Activated T-helper 17 cell treated with anti-CD3 and anti-CD28 coated beads, Interleukin-2, amount 50 U/mL, for 72 hours (primary cell): Measurements from ENCODE around the gene MFAP3L. TPM values are rescaled to one million over a fixed set of nuclear protein-coding genes. Genes with fewer than 3 reads are reported as not detected.

Experiments
- ATAC-seq: fragments of 150-1000 bp; cut with Tn5 transposase; replicated peaks from 2 replicates; pipeline ENCODE4 v1.10.0; 2021; ENCODE audit warnings: mild to moderate bottlenecking, moderate library complexity
- H3K27ac Mint-ChIP-seq: one replicate; pipeline ENCODE4 v1.8.0; 2022; ENCODE audit warnings: mixed read lengths
- H3K27me3 Mint-ChIP-seq: one replicate; pipeline ENCODE4 v1.8.0; 2022; ENCODE audit warnings: mixed read lengths
- H3K36me3 Mint-ChIP-seq: one replicate; pipeline ENCODE4 v1.8.0; 2022; ENCODE audit warnings: low read depth, mild to moderate bottlenecking, mixed read lengths
- H3K4me1 Mint-ChIP-seq: one replicate; pipeline ENCODE4 v1.8.0; 2022; ENCODE audit warnings: mixed read lengths
- H3K4me3 Mint-ChIP-seq: one replicate; pipeline ENCODE4 v1.8.0; 2022; ENCODE audit warnings: mild to moderate bottlenecking, mixed read lengths
- H3K9me3 Mint-ChIP-seq: one replicate; pipeline ENCODE4 v1.8.0; 2022; ENCODE audit warnings: mixed read lengths
- total RNA-seq, 2 donors: library from RNA; stranded (reverse); gene quantifications; one replicate each; pipeline ENCODE4 v1.2.3, GENCODE V29; 2022

The MFAP3L gene
- total RNA-seq, 2 donors from 2014 or later = 0.66 to 1.1 TPM

- Mint-ChIP-seq H3K27me3 (peaks cover 9% of the 10 kb centered on the region), H3K9me3 (no peaks in the 10 kb centered on the region), H3K4me3 (no peak overlapping the region), H3K36me3 (no peaks in the 10 kb centered on the region), H3K27ac (no peak overlapping the region), H3K4me1 (peaks cover 8% of the 10 kb centered on the region)
- ATAC-seq = no peak
Observed at GRCh38 chr4:169986369-169986768, 39.8 kb downstream of the MFAP3L start.

GRCh38 chr4:169985881-169986280, 40.3 kb downstream of the MFAP3L start:
- Mint-ChIP-seq H3K4me1 (peaks cover 8% of the 10 kb centered on the region), H3K27me3 (peaks cover 12% of the 10 kb centered on the region), H3K9me3 (no peaks in the 10 kb centered on the region), H3K27ac (no peak overlapping the region), H3K36me3 (no peaks in the 10 kb centered on the region), H3K4me3 (no peak overlapping the region)
- no peak for ATAC-seq

DNA sequence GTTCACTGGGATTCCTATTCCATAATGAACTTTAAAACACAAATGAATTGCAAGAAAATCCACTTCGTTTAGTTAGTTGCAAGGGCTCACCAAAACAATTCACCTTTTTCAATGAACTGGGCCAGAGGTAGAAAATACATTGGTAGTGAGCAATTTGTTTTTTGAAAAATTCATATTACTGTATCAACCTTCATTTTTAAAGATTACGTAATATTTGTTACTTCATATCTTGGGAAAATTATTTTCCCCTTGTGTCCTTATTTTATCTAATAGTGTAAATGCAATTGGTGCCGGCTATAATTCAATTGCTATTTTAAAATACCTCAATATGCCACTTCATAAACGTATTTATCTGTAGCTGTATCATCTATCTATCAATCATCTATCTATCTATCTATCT, 41.5 kb downstream of the MFAP3L start:
- Mint-ChIP-seq H3K27me3 (peaks cover 14% of the 10 kb centered on the region), H3K4me3 (no peak overlapping the region), H3K4me1 (peaks cover 8% of the 10 kb centered on the region), H3K9me3 (no peaks in the 10 kb centered on the region), H3K36me3 (no peaks in the 10 kb centered on the region), H3K27ac (no peak overlapping the region)
- no peak for ATAC-seq

GRCh38 chr4:169984173-169984572, 42.0 kb downstream of the MFAP3L start:
- Mint-ChIP-seq H3K4me3 (no peak overlapping the region), H3K27ac (no peak overlapping the region), H3K4me1 (peaks cover 8% of the 10 kb centered on the region), H3K36me3 (no peaks in the 10 kb centered on the region), H3K27me3 (peaks cover 17% of the 10 kb centered on the region), H3K9me3 (no peaks in the 10 kb centered on the region)
- ATAC-seq = no peak

DNA sequence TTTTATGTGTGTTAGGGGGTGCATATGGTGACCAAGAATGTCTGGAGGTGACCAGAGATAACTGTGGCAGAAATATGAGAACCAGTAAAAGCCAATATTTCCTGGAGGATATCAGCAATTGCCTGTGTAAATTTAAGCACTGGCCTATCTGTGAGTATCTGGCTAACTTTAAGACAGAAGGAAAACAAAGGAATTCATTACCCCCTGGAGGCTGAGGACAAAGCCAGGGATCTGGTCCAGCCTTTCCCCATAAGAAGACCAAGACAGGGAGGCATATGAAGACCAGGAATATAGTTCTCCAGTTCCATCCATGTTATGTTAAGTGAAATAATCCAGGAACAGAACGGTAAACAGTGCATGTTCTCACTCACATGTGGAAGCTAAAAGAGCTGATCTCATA, 49.2 kb downstream of the MFAP3L start:
- Mint-ChIP-seq H3K27me3 (peaks cover 35% of the 10 kb centered on the region), H3K4me1 (no peaks in the 10 kb centered on the region), H3K27ac (no peak overlapping the region), H3K36me3 (no peaks in the 10 kb centered on the region), H3K4me3 (no peak overlapping the region), H3K9me3 (no peaks in the 10 kb centered on the region)
- ATAC-seq = no peak

DNA sequence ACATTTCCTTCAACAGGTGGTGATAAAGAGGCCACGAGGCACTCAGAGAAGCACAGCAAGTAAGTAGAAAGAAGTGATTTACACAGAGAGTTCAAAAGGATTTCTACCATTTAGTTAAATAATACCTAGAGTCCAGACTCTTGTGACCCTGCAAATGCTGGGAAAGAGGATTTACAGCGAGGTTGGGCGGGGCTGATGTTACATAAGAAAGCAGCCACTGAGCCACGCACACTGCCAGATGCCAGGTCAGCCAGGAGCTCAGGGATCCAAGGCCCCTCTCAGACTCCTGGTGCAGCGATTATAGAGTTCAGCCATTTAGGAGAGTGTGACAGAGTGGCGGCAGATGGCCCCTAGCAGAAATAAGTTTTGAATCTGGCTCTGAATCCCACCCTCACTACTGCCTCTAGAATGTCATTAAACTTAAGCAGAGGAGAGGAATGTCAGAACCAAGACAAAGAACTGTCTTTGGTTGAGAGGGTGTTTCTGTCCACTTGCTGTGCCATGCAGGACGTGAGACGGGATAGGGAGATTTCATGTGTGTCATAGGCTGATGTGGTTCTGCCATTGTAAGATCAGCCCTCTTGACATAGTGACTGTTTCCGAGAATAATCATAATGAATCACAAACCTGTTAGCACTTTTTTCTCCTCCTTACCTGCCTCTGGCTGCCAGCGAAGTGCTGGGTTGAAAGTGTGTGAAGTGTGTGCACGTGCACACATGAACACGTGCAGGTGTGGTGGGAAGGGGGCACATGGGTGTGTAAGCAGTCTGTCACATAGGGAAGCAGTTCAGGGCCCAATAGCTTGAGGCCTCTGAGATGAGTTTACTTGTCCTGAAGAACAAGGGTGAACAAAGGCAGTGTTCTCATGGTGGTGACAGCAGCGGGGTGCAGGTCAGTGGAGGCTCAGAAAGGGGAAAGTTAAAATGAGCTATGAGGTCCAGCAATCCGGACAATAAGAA, 50.1 kb downstream of the MFAP3L start:
- Mint-ChIP-seq H3K27ac (no peak overlapping the region), H3K4me3 (no peak overlapping the region), H3K9me3 (no peaks in the 10 kb centered on the region), H3K27me3 (peaks cover 28% of the 10 kb centered on the region), H3K4me1 (no peaks in the 10 kb centered on the region), H3K36me3 (no peaks in the 10 kb centered on the region)
- peak; percentile 66 for ATAC-seq

DNA sequence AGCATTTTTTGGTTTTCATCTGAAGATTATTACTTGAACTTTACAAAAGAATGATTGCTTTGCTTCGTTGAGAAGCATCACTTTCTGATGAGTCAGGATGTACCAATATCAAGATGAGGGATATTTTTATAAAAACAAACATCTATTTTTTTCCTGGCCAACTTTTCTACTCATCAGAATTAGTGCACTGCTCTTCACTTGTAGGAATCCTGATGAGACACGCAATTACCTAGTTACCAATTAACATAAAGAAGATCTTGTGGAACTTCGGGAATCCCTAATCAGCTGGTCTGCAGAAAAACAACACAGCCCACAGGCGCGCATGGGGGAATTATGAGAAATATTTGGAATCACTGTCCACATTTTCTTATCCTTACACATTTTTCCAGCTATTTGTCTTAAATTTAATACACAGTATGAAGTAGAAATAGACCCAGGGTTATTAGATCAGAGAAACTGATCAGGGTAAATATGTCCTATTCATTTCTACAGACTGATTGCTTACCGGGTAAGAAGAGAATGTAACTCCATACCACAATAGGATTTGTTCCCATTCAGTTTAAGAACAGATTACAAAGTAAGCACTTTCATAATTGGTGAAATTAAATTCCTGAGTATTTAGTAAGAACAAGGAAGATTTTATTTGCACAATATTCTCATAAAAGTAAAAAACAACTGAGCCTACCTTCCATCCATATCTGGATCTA, 50.9 kb downstream of the MFAP3L start:
- no peaks in the 10 kb centered on the region for H3K36me3 Mint-ChIP-seq
- no peaks in the 10 kb centered on the region for H3K4me1 Mint-ChIP-seq
- H3K4me3 Mint-ChIP-seq = no peak overlapping the region
- H3K27ac Mint-ChIP-seq = no peak overlapping the region
- no peaks in the 10 kb centered on the region for H3K9me3 Mint-ChIP-seq
- peaks cover 27% of the 10 kb centered on the region for H3K27me3 Mint-ChIP-seq
- ATAC-seq = no peak

DNA sequence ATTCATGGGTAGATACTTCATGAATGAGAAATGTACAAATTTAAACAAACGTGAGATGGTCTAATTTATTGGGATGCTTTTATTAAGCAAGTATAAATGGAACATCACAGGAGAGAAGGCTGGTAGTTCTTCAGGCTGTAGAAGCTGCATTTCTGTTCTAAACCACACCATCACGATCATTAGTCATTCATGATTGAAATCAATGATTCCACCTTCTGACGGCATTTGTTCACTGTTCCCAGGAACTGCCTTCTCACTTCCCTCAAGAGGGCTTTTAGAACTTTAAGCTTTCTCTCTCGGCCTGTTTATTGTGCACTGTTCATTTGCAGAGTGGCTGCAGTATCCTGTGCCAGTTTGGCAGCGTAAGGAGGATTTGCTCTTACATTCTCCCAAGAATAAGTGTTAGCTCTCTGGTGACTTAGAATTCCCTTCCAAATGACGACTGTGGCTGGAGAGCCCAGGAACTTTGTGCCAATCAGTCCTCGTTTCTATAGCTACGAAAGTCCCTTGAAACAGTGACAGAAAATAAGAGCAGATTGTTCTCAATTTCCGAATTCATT, 54.7 kb downstream of the MFAP3L start:
- ATAC-seq = no peak
- Mint-ChIP-seq H3K27me3 (peaks cover 22% of the 10 kb centered on the region), H3K9me3 (no peaks in the 10 kb centered on the region), H3K4me1 (no peaks in the 10 kb centered on the region), H3K36me3 (no peaks in the 10 kb centered on the region), H3K27ac (no peak overlapping the region), H3K4me3 (no peak overlapping the region)

DNA sequence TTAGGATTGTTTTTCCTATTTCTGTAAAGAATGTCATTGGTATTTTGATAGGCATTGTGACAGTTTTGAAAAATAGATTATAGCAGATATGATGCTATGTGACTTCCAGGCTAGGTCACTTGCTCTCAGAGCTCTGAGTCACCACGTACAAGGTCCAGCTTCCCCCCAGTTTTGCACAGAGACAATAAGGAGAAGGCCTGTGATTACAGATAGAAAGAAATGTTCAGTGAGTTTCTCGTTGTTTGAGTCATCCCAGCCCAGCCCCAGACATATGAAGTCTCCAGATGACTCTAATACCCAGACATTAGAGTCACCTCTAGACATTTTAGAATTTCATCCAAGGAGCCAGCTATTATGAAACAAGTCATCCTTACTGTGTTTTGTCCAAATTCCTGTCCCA, 57.2 kb downstream of the MFAP3L start:
- H3K4me3 Mint-ChIP-seq = no peak overlapping the region
- no peaks in the 10 kb centered on the region for H3K36me3 Mint-ChIP-seq
- H3K27me3 Mint-ChIP-seq = peaks cover 8% of the 10 kb centered on the region
- no peaks in the 10 kb centered on the region for H3K9me3 Mint-ChIP-seq
- H3K4me1 Mint-ChIP-seq = no peaks in the 10 kb centered on the region
- no peak overlapping the region for H3K27ac Mint-ChIP-seq
- peak; percentile 52 for ATAC-seq

GRCh38 chr4:169963998-169964397, 62.2 kb downstream of the MFAP3L start:
- H3K27ac Mint-ChIP-seq = no peak overlapping the region
- peaks cover 6% of the 10 kb centered on the region for H3K27me3 Mint-ChIP-seq
- H3K4me3 Mint-ChIP-seq = no peak overlapping the region
- ATAC-seq = no peak
- H3K36me3 Mint-ChIP-seq = no peaks in the 10 kb centered on the region
- no peaks in the 10 kb centered on the region for H3K4me1 Mint-ChIP-seq
- no peaks in the 10 kb centered on the region for H3K9me3 Mint-ChIP-seq

DNA sequence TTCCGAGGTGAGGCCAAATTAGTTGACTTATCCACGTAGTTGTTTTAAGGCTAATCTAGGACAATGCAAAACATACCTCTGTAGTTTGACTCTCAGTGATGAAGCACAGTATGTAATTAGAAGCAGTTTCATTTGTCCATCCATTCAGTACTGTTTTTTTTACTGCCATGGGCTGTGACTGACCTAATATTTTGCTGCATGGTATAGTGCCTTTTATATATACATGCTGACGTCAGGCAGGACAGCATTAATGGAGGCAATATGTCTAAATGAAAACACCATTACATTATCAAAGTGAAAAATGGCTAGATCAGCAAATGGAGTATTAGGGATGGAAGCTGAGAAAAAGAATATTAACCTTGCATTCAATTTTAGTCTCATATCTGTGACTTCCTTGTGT, 66.9 kb downstream of the MFAP3L start:
- no peak overlapping the region for H3K4me3 Mint-ChIP-seq
- H3K9me3 Mint-ChIP-seq = no peaks in the 10 kb centered on the region
- H3K36me3 Mint-ChIP-seq = no peaks in the 10 kb centered on the region
- no peak for ATAC-seq
- peaks cover 4% of the 10 kb centered on the region for H3K27me3 Mint-ChIP-seq
- H3K27ac Mint-ChIP-seq = no peak overlapping the region
- no peaks in the 10 kb centered on the region for H3K4me1 Mint-ChIP-seq

DNA sequence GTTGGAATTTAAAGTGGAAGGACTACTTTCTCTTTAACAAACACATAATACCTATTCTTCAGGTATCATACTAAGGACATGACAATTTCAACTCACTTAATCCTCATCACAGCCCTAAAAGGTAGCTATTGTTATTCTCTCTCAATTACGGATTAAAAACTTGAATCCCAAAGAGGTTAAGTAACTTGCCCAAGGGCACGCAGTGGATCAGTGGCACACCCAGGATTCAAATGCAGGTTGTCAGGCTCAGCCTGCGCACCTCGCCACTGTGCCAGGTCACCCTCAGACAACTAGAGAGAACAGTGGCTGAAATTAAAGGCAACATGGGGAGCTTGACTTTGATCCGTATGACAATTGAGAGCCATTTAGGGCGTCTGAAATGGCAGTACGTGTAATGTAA, 67.6 kb downstream of the MFAP3L start:
- no peaks in the 10 kb centered on the region for H3K9me3 Mint-ChIP-seq
- H3K36me3 Mint-ChIP-seq = no peaks in the 10 kb centered on the region
- peaks cover 4% of the 10 kb centered on the region for H3K27me3 Mint-ChIP-seq
- H3K27ac Mint-ChIP-seq = no peak overlapping the region
- no peaks in the 10 kb centered on the region for H3K4me1 Mint-ChIP-seq
- H3K4me3 Mint-ChIP-seq = no peak overlapping the region
- no peak for ATAC-seq

- H3K27me3 Mint-ChIP-seq = peaks cover 7% of the 10 kb centered on the region
- H3K36me3 Mint-ChIP-seq = no peaks in the 10 kb centered on the region
- H3K9me3 Mint-ChIP-seq = no peaks in the 10 kb centered on the region
- no peaks in the 10 kb centered on the region for H3K4me1 Mint-ChIP-seq
- H3K27ac Mint-ChIP-seq = no peak overlapping the region
- no peak for ATAC-seq
- H3K4me3 Mint-ChIP-seq = no peak overlapping the region
Observed at GRCh38 chr4:169957785-169958184, 68.4 kb downstream of the MFAP3L start.

DNA sequence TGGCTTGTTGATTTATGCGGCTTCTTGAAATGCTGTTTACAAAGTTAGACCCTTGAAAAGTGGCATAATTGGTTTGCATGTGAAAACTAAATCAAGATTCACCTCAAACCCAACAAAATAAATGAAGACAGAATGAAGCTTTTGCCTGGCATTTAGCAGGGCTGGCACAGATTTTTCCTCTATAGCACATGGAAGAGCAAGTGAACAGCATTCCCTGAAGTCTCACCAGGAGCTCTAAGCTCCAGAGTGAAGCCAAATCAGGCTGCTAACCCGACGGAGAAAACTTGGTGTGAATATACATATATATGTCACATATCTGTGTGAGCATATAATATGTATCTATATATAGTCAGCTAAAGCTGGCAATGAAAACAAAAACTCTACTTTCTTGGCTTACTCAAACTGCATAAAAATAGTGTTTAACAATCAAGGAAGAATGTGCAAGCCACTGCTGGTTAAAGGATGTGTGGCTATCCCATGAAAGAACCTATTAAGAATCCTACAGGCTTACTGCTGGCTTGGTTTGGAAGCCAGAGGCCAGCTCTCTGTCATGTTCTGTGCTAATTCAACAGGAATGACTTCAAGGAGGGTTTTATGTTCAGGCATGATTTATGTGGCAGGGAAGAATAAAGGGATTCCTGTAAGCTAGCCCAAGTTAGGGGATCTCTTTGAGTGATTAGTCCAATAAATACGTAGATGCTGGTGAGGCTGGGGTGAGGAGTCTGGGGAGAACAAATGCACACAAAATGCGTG, 69.9 kb downstream of the MFAP3L start:
- Mint-ChIP-seq H3K9me3 (no peaks in the 10 kb centered on the region), H3K36me3 (no peaks in the 10 kb centered on the region), H3K4me1 (no peaks in the 10 kb centered on the region), H3K27me3 (peaks cover 7% of the 10 kb centered on the region), H3K4me3 (no peak overlapping the region), H3K27ac (no peak overlapping the region)
- no peak for ATAC-seq
